ENCODE results near the gene ARSK.
"Not testable (repeated sequence)": the region's sequence is repeated elsewhere in the genome, so short reads cannot be mapped to it uniquely, and the experiment has no call there.

The ARSK gene

DNA sequence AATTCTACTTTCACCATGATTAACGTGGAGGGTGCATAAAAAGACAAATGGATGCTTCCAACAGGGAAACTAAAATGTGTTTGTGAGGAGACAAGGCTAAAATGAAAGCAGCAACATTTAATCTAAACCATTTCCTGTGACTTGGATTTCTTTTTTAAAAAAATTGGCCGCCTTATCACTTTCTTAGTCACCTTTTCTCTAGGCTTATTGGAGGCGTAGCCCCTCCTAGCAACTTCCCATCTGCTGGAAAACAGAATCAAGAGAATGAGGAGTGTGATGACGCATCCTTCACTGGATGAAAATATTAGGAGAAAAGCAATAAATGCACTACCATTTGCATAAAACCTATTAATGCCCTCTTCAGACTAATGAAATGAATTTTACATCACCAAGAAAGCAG is 64.2 kb downstream of the ARSK start:
- DNase-seq, result no peak
- in situ Hi-C loops (cut with HindIII; ENCODE audit: low pct_ligation_motif_present, low pct_unique_long_range_greater_than_20kb, low sequenced_read_pairs), result no loop called here

DNA sequence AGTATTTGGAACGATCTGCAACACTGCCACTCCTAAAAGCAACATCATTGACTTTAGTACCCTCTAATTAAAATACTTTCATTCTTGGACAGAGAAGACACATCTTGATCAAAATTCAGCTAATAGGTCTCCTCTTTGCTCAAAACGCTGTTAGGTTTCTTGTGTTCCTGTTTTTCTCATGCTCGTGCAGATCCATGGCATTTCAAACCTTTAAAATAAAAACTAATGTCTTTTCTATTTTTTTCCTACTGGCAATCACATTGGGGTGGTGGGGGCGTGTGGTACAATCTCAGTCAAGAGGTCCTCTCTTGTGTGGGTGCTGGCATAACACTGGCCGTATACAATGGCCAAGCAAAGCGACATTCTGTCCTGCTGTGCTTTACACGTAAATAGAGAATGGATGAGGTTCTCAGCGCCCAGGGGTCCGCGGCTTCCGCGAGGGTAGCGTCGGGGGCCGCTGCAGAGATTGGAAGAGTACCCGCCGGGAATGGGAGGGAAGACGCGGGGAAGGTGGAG is 64.7 kb downstream of the ARSK start:
- in situ Hi-C loops (cut with HindIII; ENCODE audit: low pct_ligation_motif_present, low pct_unique_long_range_greater_than_20kb, low sequenced_read_pairs), result no loop called here
- no peak for DNase-seq

DNA sequence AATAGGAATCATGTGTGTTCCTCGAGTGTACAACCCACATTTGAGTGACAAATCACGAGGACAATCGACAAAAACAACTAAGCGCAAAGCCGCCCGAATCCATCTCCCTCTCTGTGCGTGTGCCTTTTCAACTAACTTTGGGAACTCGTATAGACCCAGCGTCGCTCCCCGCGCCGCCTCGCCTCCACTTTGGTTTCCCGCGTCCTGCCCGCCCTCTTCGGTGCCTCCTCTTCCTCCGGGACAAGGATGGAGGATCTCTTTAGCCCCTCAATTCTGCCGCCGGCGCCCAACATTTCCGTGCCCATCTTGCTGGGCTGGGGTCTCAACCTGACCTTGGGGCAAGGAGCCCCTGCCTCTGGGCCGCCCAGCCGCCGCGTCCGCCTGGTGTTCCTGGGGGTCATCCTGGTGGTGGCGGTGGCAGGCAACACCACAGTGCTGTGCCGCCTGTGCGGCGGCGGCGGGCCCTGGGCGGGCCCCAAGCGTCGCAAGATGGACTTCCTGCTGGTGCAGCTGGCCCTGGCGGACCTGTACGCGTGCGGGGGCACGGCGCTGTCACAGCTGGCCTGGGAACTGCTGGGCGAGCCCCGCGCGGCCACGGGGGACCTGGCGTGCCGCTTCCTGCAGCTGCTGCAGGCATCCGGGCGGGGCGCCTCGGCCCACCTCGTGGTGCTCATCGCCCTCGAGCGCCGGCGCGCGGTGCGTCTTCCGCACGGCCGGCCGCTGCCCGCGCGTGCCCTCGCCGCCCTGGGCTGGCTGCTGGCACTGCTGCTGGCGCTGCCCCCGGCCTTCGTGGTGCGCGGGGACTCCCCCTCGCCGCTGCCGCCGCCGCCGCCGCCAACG is 65.3 kb downstream of the ARSK start, which contains the start of gene GPR150:
GPR150 (plus strand) TSS at position 58 of the 840 bp plus-strand sequence; CDS start at position 247, 189 bp downstream.
- in situ Hi-C loops (cut with HindIII; ENCODE audit: low pct_ligation_motif_present, low pct_unique_long_range_greater_than_20kb, low sequenced_read_pairs), result no loop called here
- peak; percentile 18 for DNase-seq

DNA sequence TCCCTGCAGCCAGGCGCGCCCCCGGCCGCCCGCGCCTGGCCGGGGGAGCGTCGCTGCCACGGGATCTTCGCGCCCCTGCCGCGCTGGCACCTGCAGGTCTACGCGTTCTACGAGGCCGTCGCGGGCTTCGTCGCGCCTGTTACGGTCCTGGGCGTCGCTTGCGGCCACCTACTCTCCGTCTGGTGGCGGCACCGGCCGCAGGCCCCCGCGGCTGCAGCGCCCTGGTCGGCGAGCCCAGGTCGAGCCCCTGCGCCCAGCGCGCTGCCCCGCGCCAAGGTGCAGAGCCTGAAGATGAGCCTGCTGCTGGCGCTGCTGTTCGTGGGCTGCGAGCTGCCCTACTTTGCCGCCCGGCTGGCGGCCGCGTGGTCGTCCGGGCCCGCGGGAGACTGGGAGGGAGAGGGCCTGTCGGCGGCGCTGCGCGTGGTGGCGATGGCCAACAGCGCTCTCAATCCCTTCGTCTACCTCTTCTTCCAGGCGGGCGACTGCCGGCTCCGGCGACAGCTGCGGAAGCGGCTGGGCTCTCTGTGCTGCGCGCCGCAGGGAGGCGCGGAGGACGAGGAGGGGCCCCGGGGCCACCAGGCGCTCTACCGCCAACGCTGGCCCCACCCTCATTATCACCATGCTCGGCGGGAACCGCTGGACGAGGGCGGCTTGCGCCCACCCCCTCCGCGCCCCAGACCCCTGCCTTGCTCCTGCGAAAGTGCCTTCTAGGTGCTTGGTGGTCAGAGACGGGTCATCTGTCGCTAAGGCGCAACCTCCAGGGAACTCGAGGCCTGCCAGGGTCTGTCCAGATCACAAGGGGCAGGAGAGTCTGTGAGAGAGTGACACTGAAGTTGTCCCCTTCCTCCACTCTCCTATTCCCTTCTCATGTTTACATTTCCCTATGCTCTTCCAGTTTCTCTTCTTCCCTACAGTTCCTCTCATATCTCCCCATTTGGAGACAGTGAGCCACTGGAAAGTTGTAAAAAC is 66.3 kb downstream of the ARSK start:
- in situ Hi-C loops (cut with HindIII; ENCODE audit: low pct_ligation_motif_present, low pct_unique_long_range_greater_than_20kb, low sequenced_read_pairs), result no loop called here
- DNase-seq, result no peak

DNA sequence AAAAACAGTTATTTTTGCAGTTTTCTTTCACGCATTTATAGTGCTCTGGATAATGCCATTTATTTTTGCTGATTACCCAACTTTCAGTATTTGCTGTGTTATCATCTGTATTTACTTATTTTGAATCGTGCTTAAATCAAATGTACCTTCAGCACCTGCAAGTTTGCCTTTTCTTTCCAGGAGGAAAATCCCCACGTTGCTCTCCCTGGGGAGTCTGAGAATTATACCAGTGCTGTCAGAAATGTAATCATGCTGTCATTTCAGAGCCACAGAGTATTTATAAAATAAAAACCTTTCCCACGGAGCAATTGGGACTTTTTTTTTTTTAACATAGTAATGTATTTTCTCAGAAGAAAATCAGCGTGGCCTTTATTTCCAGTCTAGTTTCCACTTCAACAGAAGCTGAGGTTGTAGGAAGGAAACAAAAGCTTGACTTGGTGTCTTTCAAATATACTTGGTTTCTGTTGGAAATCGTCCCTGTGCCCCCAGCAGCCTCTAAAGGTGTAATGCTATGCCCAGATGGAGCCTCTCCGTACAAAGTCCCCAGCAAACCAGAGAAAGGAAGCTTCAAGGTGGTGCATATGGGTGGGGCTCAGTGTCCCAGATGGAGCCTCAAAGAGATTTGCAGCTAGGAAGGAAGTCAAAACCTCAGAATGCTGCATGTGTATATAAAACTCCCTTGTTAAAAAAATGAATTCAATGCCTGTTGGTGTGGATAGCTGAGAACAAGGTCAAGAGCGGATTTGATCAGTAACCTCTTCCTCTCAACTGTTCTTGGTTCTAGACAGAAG is 67.1 kb downstream of the ARSK start:
- DNase-seq, result no peak
- in situ Hi-C loops (cut with HindIII; ENCODE audit: low pct_ligation_motif_present, low pct_unique_long_range_greater_than_20kb, low sequenced_read_pairs), result no loop called here

DNA sequence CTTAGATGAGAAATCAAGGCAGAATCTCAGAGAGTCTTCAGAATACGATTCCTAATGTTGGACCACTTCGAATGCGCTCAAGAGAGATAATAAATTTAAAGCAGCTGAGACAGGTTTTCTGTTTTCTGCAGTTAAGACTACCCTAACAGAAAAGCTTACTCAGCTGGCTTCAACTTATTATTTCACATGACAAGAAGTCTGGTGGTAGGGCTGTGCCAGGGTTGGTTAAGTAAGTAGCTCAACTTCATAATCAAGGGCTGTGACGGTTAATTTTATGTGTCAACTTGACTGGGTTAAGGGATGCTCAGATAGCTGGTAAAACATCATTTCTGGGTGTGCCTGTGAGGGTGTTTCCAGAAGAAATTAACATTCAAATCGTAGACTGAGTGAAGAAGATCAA is 68.8 kb downstream of the ARSK start:
- in situ Hi-C loops (cut with HindIII; ENCODE audit: low pct_ligation_motif_present, low pct_unique_long_range_greater_than_20kb, low sequenced_read_pairs), result no loop called here
- no peak for DNase-seq

DNA sequence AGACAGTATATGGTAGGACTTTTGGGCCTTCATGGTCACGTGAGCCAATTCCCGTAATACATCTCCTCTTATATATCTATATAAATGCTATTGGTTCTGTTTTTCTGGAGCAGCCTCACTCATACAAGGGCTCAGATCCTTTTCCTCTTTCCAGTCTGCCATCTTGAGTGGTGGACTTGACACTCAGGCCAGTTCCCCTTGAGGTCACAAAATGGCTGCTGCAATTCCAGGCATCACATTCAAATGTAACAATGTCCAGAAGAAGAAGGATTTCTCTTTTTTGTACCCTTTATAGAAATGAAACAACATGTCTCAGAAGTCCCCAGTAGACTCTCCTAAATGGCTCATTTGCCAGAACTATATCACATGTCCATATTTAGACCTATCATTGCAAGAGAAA is 69.5 kb downstream of the ARSK start:
- in situ Hi-C loops (cut with HindIII; ENCODE audit: low pct_ligation_motif_present, low pct_unique_long_range_greater_than_20kb, low sequenced_read_pairs), result no loop called here
- DNase-seq, result no peak

DNA sequence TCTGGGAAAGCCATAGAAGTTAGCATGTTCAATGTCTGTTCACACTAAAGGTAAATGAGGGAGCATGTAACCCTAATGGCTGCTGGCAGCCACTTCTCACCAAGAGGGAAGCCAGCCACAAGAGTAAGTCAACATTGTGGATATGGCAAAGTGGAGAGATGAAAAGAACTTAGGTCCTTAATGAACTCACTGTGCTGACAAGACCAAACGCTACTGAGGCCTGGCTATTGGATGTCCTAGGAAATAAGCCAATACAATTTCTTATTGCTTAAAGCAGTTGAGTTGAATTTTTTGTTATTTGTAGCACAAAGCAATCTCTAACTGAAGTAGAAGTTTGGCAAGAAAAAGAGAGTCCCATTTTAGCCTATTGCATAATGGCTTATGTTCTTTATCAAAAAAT is 71.8 kb downstream of the ARSK start:
- in situ Hi-C loops (cut with HindIII; ENCODE audit: low pct_ligation_motif_present, low pct_unique_long_range_greater_than_20kb, low sequenced_read_pairs), result no loop called here
- no peak for DNase-seq

DNA sequence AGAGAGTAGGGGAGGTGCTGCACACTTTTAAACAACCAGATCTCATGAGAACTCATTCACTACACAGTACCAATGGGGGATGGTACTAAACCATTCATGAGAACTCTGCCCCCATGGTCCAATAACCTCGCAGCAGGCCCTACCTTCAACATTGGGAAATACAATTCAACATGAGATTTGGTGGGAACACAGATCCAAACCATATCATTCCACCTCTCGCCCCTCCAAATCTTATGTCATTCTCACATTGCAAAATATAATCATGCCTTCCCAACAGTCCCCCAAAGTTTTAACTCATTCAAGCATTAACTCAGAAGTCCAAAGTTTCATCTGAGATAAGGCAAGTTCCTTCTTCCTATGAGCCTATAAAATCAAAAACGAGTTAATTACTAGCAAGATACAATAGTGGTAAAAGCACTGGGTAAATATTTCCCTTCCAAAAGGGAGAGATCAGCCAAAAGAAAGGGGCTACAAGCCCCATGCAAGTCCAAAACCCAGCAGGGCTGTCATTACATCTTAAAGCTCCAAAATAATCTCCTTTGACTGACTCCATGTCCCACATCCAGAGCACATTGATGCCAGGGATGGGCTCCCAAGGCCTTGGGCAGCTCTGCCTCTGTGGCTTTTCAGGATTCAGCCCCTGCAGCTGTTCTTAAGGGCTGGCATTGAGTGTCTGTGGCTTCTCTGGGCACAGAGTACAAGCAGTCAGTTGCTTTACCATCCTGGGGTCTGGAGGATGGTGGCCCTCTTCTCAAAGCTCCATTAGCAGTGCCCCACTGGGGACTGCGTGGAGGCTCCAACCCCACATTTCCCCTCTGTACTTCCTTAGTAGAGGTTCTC is 73.3 kb downstream of the ARSK start:
- no peak for DNase-seq
- in situ Hi-C loops (cut with HindIII; ENCODE audit: low pct_ligation_motif_present, low pct_unique_long_range_greater_than_20kb, low sequenced_read_pairs), result no loop called here

DNA sequence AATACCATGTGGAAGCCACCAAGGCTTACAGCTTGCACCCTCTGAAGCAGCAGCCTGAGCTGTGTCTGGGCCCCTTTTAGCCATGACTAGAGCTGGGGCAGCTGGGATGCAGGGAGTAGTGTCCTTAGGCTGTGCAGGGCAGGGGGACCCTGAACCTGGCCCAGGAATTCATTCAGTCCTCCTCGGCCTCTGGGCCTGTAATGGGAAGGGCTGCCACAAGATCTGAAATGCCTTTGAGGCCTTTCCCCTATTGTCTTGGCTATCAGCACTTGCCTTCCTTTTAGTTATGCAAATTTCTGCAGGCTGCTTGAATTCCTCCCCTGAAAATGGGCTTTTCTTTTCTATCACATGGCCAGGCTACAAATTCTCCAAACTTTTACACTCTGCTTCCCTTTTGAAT is 74.0 kb downstream of the ARSK start:
- no peak for DNase-seq
- in situ Hi-C loops (cut with HindIII; ENCODE audit: low pct_ligation_motif_present, low pct_unique_long_range_greater_than_20kb, low sequenced_read_pairs), result no loop called here

DNA sequence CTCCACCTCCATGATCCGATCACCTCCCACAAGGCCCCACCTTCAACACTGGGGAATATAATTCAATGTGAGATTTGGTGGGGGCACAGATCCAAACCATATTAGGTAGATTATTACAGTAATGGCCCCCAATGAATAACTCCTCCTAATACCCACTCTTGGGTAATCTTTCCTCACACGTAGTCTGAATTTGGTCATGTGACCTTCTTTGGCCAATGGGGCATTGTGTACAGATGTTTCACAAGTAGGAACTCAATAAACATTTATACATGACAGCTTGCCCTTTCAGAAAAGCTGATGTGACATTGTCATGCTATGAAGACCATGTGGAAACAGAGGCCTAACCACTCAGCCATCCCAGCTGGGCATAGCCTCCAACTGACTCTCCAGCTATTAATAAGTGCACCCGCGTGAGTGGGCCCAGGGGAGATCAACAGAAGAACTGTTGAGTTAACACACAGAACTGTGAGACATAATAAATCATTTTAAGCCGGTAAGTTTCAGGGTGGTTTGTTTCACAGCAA is 75.6 kb downstream of the ARSK start:
- no peak for DNase-seq
- in situ Hi-C loops (cut with HindIII; ENCODE audit: low pct_ligation_motif_present, low pct_unique_long_range_greater_than_20kb, low sequenced_read_pairs), result no loop called here

DNA sequence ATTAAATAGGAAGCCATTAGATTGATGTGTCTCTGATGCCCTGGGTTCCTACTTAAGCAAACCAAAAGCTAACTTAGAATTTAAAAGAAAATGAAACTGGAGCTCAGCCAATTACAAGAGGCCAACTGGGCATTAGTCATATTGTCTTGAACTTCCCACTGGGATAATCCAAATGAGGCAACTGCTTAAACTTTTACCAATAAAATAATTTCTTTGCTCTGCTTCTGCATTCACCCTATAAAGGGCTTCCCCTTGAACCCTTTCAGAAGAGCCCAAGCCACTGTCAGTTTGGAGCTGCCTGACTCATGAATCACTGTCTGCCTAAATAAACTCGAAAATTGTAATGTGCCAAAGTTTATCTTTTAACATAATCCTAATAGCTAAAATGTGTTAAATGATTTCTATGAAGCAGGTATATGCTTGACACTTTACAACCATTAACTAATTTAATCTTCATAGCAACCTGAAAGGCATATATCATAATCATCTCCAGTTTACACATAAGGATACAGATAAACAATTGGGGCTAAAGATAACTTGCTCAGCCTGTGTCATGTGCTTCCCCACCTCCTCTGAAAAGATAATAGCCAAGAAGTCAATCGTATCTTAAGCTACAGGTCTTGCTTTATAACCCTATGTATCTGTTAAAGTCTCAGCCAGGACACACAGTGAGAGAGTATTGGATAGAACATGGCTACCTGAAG is 76.5 kb downstream of the ARSK start:
- in situ Hi-C loops (cut with HindIII; ENCODE audit: low pct_ligation_motif_present, low pct_unique_long_range_greater_than_20kb, low sequenced_read_pairs), result no loop called here
- DNase-seq, result peak; percentile 49

DNA sequence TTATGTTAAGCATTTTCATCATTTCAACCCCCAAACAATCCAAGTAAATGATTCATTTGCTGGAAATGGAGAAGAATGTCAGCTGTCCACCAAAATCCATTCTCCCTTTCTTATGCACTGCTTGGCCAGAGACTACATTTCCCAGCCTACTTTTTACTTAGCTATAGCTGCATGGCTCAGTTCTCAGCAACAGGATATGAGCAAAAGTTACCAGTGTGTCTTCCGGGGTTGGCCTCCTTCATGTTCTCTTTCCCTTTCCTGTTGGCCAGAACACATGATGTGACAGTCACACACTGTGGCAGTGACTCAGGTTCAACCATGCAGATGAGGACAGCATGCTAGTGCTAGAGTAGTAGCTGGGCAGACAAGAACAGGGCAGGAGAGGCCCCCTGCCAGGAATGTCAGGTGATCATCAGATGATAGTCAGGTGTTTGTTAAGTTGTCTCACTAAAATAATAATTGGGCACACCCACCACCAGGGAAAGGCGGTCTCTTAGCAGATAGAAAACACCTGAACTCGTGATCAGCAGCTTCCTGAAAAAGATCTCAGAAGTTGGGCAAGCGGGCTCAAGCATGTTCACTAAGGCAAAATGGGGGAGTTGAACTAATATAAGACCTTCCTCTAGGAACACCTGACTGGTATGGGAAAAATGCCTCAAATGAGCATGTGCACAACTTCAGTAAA is 77.2 kb downstream of the ARSK start:
- peak; percentile 20 for DNase-seq
- in situ Hi-C loops (cut with HindIII; ENCODE audit: low pct_ligation_motif_present, low pct_unique_long_range_greater_than_20kb, low sequenced_read_pairs), result no loop called here

DNA sequence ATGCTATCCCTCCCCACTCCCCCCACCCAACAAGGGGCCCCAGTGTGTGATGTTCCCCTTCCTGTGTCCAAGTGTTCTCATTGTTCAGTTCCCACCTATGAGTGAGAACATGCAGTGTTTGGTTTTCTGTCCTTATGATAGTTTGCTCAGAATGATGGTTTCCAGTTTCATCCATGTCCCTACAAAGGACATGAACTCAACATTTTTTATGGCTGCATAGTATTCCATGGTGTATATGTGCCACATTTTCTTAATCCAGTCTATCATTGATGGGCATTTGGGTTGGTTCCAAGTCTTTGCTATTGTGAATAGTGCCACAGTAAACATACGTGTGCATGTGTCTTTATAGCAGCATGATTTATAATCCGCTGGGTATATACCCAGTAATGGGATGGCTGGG is 78.0 kb downstream of the ARSK start:
- in situ Hi-C loops (cut with HindIII; ENCODE audit: low pct_ligation_motif_present, low pct_unique_long_range_greater_than_20kb, low sequenced_read_pairs); DNase-seq: not testable (repeated sequence)

DNA sequence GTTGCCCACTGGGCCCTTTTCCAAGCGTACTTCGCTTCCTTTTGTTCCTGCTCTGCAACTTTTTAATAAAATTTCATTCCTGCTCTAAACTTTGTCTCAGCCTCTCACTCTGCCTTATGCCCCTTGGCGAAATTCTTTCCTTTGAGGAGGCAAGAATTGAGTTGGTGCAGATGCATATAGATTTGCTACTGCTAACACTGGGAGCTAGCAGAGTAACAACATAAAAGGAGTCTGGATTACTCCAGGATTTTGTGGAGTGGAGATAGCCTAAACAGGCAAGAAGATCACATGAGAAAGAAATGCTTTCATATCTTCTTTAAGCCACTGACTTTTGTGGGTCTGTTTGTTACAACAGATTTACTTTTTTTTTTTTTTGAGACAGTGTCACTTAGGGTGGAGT is 78.8 kb downstream of the ARSK start:
- no peak for DNase-seq
- in situ Hi-C loops (cut with HindIII; ENCODE audit: low pct_ligation_motif_present, low pct_unique_long_range_greater_than_20kb, low sequenced_read_pairs), result no loop called here

DNA sequence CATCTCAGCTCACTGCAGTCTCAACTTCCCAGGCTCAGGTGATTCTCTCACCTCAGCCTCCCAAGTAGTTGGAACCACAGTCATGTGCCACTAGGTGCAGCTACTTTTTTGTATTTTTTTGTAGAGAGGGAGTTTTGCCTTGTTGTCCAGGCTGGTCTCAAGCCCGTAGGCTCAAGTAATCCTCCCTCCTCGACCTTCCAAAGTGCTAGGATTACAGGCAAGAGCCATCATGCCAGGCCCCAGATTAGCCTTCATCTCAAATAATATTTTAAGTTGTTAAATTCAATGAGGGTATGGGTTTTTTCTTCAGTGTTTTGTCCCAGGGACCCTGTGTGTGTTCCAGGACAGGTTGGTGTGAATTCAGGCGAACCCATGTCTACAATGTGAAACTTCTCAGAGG is 79.2 kb downstream of the ARSK start:
- in situ Hi-C loops (cut with HindIII; ENCODE audit: low pct_ligation_motif_present, low pct_unique_long_range_greater_than_20kb, low sequenced_read_pairs), result no loop called here
- DNase-seq, result no peak
